K562 (cell line): ENCODE results near the gene P3H1. TPM values are rescaled to one million over a fixed set of nuclear protein-coding genes. Genes with fewer than 3 reads are reported as not detected.

Source experiments
- ATAC-seq: fragments of 200-7000 bp; cut with Tn5 transposase; 3 replicates; pipeline ENCODE4 v1.9.1; 2020; ENCODE audit warnings: moderate library complexity
- BruUV-seq: library from RNA; stranded (reverse); fragments of 400-500 nt; replicated peaks from 2 replicates; lab custom pipeline; 2021; lab: Mats Ljungman, UMichigan
- CTCF ChIA-PET: fragments of 300-600 bp; formaldehyde crosslinking; extraction: SDS; loops from one replicate; lab custom pipeline; 2021; ENCODE audit warnings: low intra/inter-chr PET ratio; lab: Yijun Ruan, JAX
- POLR2A ChIA-PET: fragments of 300-600, 350-650 bp; sonication (Branson Sonifier 250); formaldehyde crosslinking; extraction: SDS; loops from one replicate; lab custom pipeline; 2021; ENCODE audit warnings: antibody characterized with exemption, inconsistent platforms; lab: Yijun Ruan, JAX
- DNase-seq, 4 experiments: peaks; one replicate each; pipeline versions ENCODE4 v3.0.0 to v3.0.0-alpha.2; 2011 to 2018; ENCODE audit warnings: low spot score in 3 of 4, mixed read lengths in 3 of 4; ENCODE audit errors: extremely low read depth in 1 of 4
- FAIRE-seq: peaks from 2 replicates; lab custom pipeline; 2011; peaks lifted over from hg19 to GRCh38; lab: Jason Lieb, UNC
- H2AFZ ChIP-seq: 2 replicates; pipeline ENCODE4 v1.6.0; 2011; ENCODE audit warnings: low read depth, low read length, control low read depth, inconsistent platforms
- H3K27ac ChIP-seq: fragments of 200-600 bp; 3 replicates; pipeline ENCODE4 v1.8.0; 2011; ENCODE audit warnings: low read depth, mild to moderate bottlenecking, control low read depth, inconsistent platforms, low read length, moderate library complexity, mixed read lengths; ENCODE audit errors: extremely low read depth
- H3K27me3 ChIP-seq, 2 experiments: fragments of 300-600 bp in 1 of 2; 2 replicates in 1 of 2; 3 replicates in 1 of 2; pipeline versions ENCODE4 v1.6.0 to v1.8.0; 2011; ENCODE audit warnings: inconsistent platforms in 2 of 2, low read length in 2 of 2, mild to moderate bottlenecking in 1 of 2, mixed read lengths in 1 of 2, moderate library complexity in 1 of 2; ENCODE audit not compliant: control insufficient read depth in 2 of 2, insufficient read depth in 2 of 2
- H3K36me3 ChIP-seq: fragments of 300-600 bp; 3 replicates; pipeline ENCODE4 v1.8.0; 2011; ENCODE audit warnings: mild to moderate bottlenecking, low read length, inconsistent platforms; ENCODE audit not compliant: control insufficient read depth, insufficient read depth
- H3K4me1 ChIP-seq, 2 experiments: fragments of 200-600 bp in 1 of 2; replicated peaks in 1 of 2; 2 replicates in 1 of 2; 3 replicates in 1 of 2; pipeline versions ENCODE4 v1.5.1 to v1.8.0; 2011; ENCODE audit warnings: inconsistent platforms in 2 of 2, low read length in 2 of 2, mild to moderate bottlenecking in 1 of 2, mixed read lengths in 1 of 2, moderate library complexity in 1 of 2; ENCODE audit not compliant: control insufficient read depth in 2 of 2, insufficient read depth in 2 of 2
- H3K4me2 ChIP-seq: 2 replicates; pipeline ENCODE4 v1.6.1; 2011; ENCODE audit warnings: low read length, control low read depth, inconsistent platforms, mixed read lengths; ENCODE audit not compliant: insufficient read depth
- H3K4me3 ChIP-seq: fragments of 200-600 bp; sonication (generic), shearing (Covaris generic); 2 replicates; pipeline ENCODE4 v1.5.1; 2016; ENCODE audit warnings: control low read depth, inconsistent platforms
- H3K79me2 ChIP-seq: fragments of 200-600 bp; 3 replicates; pipeline ENCODE4 v1.8.0; 2011; ENCODE audit warnings: low read length, inconsistent platforms; ENCODE audit not compliant: control insufficient read depth, insufficient read depth
- H3K9ac ChIP-seq, 2 experiments: 2 replicates each; pipeline versions ENCODE4 v1.6.0 to v1.6.1; 2011; ENCODE audit warnings: low read depth in 2 of 2, low read length in 2 of 2, control low read depth in 1 of 2, inconsistent platforms in 1 of 2, mild to moderate bottlenecking in 1 of 2, mixed read lengths in 1 of 2; ENCODE audit not compliant: insufficient read depth in 1 of 2
- H3K9me1 ChIP-seq: one replicate; pipeline ENCODE4 v1.6.0; 2011; ENCODE audit warnings: inconsistent platforms, mild to moderate bottlenecking, low read length, moderate library complexity; ENCODE audit not compliant: control insufficient read depth, insufficient read depth
- H3K9me3 ChIP-seq: replicated peaks from 2 replicates; pipeline ENCODE4 v1.5.1; 2011; ENCODE audit warnings: low read depth, low read length, inconsistent platforms; ENCODE audit not compliant: control insufficient read depth, insufficient read depth
- H4K20me1 ChIP-seq: replicated peaks from 2 replicates; pipeline ENCODE4 v1.6.1; 2011; ENCODE audit warnings: low read length, inconsistent platforms, mixed read lengths; ENCODE audit not compliant: control insufficient read depth, insufficient read depth
- CEBPB ChIP-seq: fragments of 450-650 bp; IDR thresholded peaks from 2 replicates; pipeline ENCODE4 v1.6.1; 2016; ENCODE audit warnings: missing genetic modification characterization, missing compliant biosample characterization
- NBN ChIP-seq: fragments of 450-650 bp; IDR thresholded peaks from 2 replicates; pipeline ENCODE4 v1.6.1; 2016; ENCODE audit warnings: low read depth, mild to moderate bottlenecking
- PHF20 ChIP-seq: fragments of 450-650 bp; IDR thresholded peaks from 2 replicates; pipeline ENCODE4 v1.6.1; 2018; ENCODE audit not compliant: partially characterized antibody
- PHF8 ChIP-seq: fragments of 200-600 bp; sonication (generic); IDR thresholded peaks from 2 replicates; pipeline ENCODE4 v1.6.1; 2012; ENCODE audit warnings: mixed run types, mild to moderate bottlenecking, inconsistent platforms, low read length, moderate library complexity, borderline replicate concordance
- POLR3A ChIP-seq: IDR thresholded peaks from 2 replicates; pipeline ENCODE4 v1.6.1; 2011; ENCODE audit warnings: borderline replicate concordance, mild to moderate bottlenecking, moderate library complexity; ENCODE audit not compliant: insufficient read length, insufficient read depth; ENCODE audit errors: extremely low read depth
- RBM17 ChIP-seq: fragments of 200-400 bp; formaldehyde crosslinking; IDR thresholded peaks from 2 replicates; pipeline ENCODE4 v1.6.1; 2017; ENCODE audit warnings: low read depth, mild to moderate bottlenecking, low read length, borderline replicate concordance
- TEAD4 ChIP-seq, 2 experiments: sonication (generic) in 1 of 2; formaldehyde crosslinking in 1 of 2; IDR thresholded peaks; 2 replicates each; pipeline versions ENCODE4 v1.6.1 to v1.8.0; 2012 to 2022; ENCODE audit warnings: borderline replicate concordance in 1 of 2, inconsistent platforms in 1 of 2, low read length in 1 of 2, mild to moderate bottlenecking in 1 of 2, missing genetic modification reagents in 1 of 2
- U2AF2 ChIP-seq: fragments of 200-400 bp; formaldehyde crosslinking; optimal IDR thresholded peaks from 2 replicates; pipeline ENCODE3; 2017; ENCODE audit warnings: low read depth, mild to moderate bottlenecking, low read length
- ZFP36 ChIP-seq: fragments of 150-350 bp; IDR thresholded peaks from 2 replicates; pipeline ENCODE4 v1.6.1; 2018; ENCODE audit warnings: low read length, low read depth; ENCODE audit not compliant: partially characterized antibody
- ZNF274 ChIP-seq: IDR thresholded peaks from 2 replicates; pipeline ENCODE4 v1.6.1; 2011; ENCODE audit warnings: low read depth, mild to moderate bottlenecking, low read length, moderate library complexity, borderline replicate concordance
- ZNF316 ChIP-seq: fragments of 450-650 bp; IDR thresholded peaks from 2 replicates; pipeline ENCODE4 v1.6.1; 2016
- ZNF717 ChIP-seq: fragments of 250-450 bp; sonication (Bioruptor Pico); IDR thresholded peaks from 2 replicates; pipeline ENCODE4 v1.5.0; 2021
- ZNF75A ChIP-seq: fragments of 450-650 bp; formaldehyde crosslinking; IDR thresholded peaks from 2 replicates; pipeline ENCODE4 v1.4.0; 2020; ENCODE audit warnings: mild to moderate bottlenecking
- ZSCAN29 ChIP-seq: fragments of 450-650 bp; IDR thresholded peaks from 2 replicates; pipeline ENCODE4 v1.6.1; 2017
- WGBS: fragments of 100-300 bp; shearing (Covaris generic); methylation state at CpG from one replicate; pipeline ENCODE4 v1.1.6; 2016; ENCODE audit warnings: low coverage, mixed read lengths; ENCODE audit not compliant: insufficient coverage; ENCODE audit errors: missing lambda C conversion rate; 5-methylcytosine and 5-hydroxymethylcytosine counted together
- in situ Hi-C: fragments of 300-500 bp; cut with MboI; formaldehyde crosslinking; loops from 4 replicates; pipeline ENCODE4 v1.15.0; 2018; ENCODE audit warnings: inconsistent platforms, mixed read lengths
- intact Hi-C: fragments of 100-400 bp; cut with micrococcal nuclease; formaldehyde crosslinking; loops from 2 replicates; pipeline ENCODE4 v1.14.2; 2022
- polyA plus RNA-seq, 8 experiments: library from polyadenylated mRNA; depleted of rRNA in 4 of 8; stranded (reverse) in 5 of 8; unstranded in 3 of 8; fragments of >200 nt; fragmentation: Nextera tagmentation in 2 of 8; fragmentation: Illumina TruSeq in 1 of 8; extraction: Ambion mirVana in 2 of 8; extraction: Trizol in 1 of 8; gene quantifications; 2 replicates each; pipeline versions ENCODE4 v1.2.1 to v1.2.3, GENCODE V29; 2011 to 2014; ENCODE audit warnings: inconsistent platforms in 1 of 8, missing spikeins in 1 of 8
- total RNA-seq, 7 experiments: library from RNA; depleted of rRNA in 6 of 7; stranded (reverse); fragments of >200 nt in 6 of 7; fragmentation: Illumina TruSeq in 2 of 7; extraction: Trizol in 2 of 7; gene quantifications; 2 replicates each; pipeline versions ENCODE4 v1.2.1 to v1.2.3, GENCODE V29; 2011 to 2021; ENCODE audit warnings: low replicate concordance in 1 of 7
- TF ChIP-seq, protein P1 (sequence below): fragments of 250-450 bp; sonication (Bioruptor Pico); IDR thresholded peaks from 2 replicates; pipeline ENCODE4 v1.8.0; 2021; ENCODE audit warnings: mild to moderate bottlenecking, moderate library complexity
- TF ChIP-seq, protein P2 (sequence below): fragments of 250-450 bp; sonication (Bioruptor Pico); IDR thresholded peaks from 2 replicates; pipeline ENCODE4 v1.6.1; 2021; ENCODE audit warnings: mild to moderate bottlenecking

The P3H1 gene
- total and polyA plus RNA-seq, 9 of the 15 experiments (the other 6 are each of a cell fraction or from before 2014, with no cell fraction given): 1.7 to 81.7 (median 45.7) TPM

- no peak overlapping the region for H3K27ac ChIP-seq
- H3K27me3 ChIP-seq: peaks cover 7 to 49% of the 10 kb centered on the region in 2 experiments; a peak in 4 of 5 replicates
- intact Hi-C loops (loop anchor here (10.0 kb wide), 2 partner anchors 392 to 592 kb away; no protein-coding TSS in a partner anchor), in situ Hi-C loops (loop anchor here (25.0 kb wide), 1 partner anchor 149 kb away; no protein-coding TSS in a partner anchor)
- peaks cover 5% of the 10 kb centered on the region; the same call in 1 of the 2 replicates for H4K20me1 ChIP-seq
- POLR2A ChIA-PET: interaction anchor here (0.6 to 2.0 kb wide), 3 partner anchors 9 to 871 kb away, joined by 3 to 14 read pairs (median 4); no protein-coding TSS in a partner anchor
- BruUV-seq: no TSS peak
- no peaks in the 10 kb centered on the region for H3K79me2 ChIP-seq
- no peaks in the 10 kb centered on the region for H3K9me3 ChIP-seq
- WGBS: 29% methylated on average over 8 of the region's 8 CpGs
- H3K4me1 ChIP-seq: peaks cover 0 to 45% of the 10 kb centered on the region in 2 experiments; a peak in 3 of 5 replicates
- H3K9me1 ChIP-seq: peaks cover 5% of the 10 kb centered on the region
- peak overlapping the region; percentile 76; the same call in 1 of the 2 replicates for H2AFZ ChIP-seq
- peak overlapping the region in 1 of 2 experiments; percentile 75; a peak in 1 of 4 replicates for H3K9ac ChIP-seq
- FAIRE-seq (no peak), ATAC-seq (no peak), DNase-seq (no peak)
- H3K36me3 ChIP-seq: no peaks in the 10 kb centered on the region
- no peak overlapping the region for H3K4me2 ChIP-seq
- CTCF ChIA-PET: interaction anchor here (0.8 kb wide), 1 partner anchor 159 kb away, joined by 6 read pairs; no protein-coding TSS in a partner anchor
- no peak overlapping the region for H3K4me3 ChIP-seq
- TF ChIP-seq ZNF75A (CRISPR knock-in tag): no peak
- peak; percentile 24; the same call in 1 of the 2 replicates for TF ChIP-seq ZNF316
- no peak for TF ChIP-seq ZNF717 (CRISPR knock-in tag)
- TF ChIP-seq U2AF2: no peak
- TF ChIP-seq RBM17: no peak
- no peak for TF ChIP-seq POLR3A
- TF ChIP-seq NBN: no peak
- peak; percentile 33 for TF ChIP-seq ZFP36
- TF ChIP-seq ZNF274: no peak
- TF ChIP-seq PHF20: no peak
- TF ChIP-seq, protein P1, sequence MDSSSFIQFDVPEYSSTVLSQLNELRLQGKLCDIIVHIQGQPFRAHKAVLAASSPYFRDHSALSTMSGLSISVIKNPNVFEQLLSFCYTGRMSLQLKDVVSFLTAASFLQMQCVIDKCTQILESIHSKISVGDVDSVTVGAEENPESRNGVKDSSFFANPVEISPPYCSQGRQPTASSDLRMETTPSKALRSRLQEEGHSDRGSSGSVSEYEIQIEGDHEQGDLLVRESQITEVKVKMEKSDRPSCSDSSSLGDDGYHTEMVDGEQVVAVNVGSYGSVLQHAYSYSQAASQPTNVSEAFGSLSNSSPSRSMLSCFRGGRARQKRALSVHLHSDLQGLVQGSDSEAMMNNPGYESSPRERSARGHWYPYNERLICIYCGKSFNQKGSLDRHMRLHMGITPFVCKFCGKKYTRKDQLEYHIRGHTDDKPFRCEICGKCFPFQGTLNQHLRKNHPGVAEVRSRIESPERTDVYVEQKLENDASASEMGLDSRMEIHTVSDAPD: no peak
- TF ChIP-seq CEBPB (tag): 0 out of 2 replicates have a peak, but pooled peaks have one; percentile 3
- TF ChIP-seq TEAD4 (IDR thresholded peaks at IDR 0.05; ENCODE audit: low read length): no peak
- no peak for TF ChIP-seq TEAD4 (CRISPR knock-in tag; IDR thresholded peaks at IDR 0.05; ENCODE audit: borderline replicate concordance)
- TF ChIP-seq ZSCAN29: no peak
- TF ChIP-seq, protein P2, sequence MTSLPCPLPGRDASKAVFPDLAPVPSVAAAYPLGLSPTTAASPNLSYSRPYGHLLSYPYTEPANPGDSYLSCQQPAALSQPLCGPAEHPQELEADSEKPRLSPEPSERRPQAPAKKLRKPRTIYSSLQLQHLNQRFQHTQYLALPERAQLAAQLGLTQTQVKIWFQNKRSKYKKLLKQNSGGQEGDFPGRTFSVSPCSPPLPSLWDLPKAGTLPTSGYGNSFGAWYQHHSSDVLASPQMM (CRISPR knock-in tag): no peak
- TF ChIP-seq PHF8: no peak
Measured at GRCh38 chr1:42736571-42737200, 30.1 kb downstream of the P3H1 start.
